Mesodermal cell (in vitro differentiated cells): ENCODE results near the gene MAGI2.
A peak's percentile ranks its signal among the peaks of the same experiment; 100 is the strongest.
"Not testable (repeated sequence)": the region's sequence is repeated elsewhere in the genome, so short reads cannot be mapped to it uniquely, and the experiment has no call there.

ENCODE experiments used
- H3K27ac ChIP-seq: 2 replicates; pipeline ENCODE4 v1.7.0; 2013; ENCODE audit warnings: mild to moderate bottlenecking, low read depth, low read length, moderate library complexity; ENCODE audit not compliant: severe bottlenecking
- H3K36me3 ChIP-seq: 2 replicates; pipeline ENCODE4 v1.7.1; 2013; ENCODE audit warnings: mild to moderate bottlenecking, low read length, moderate library complexity; ENCODE audit not compliant: control insufficient read depth, insufficient read depth
- H3K4me1 ChIP-seq: one replicate; pipeline ENCODE4 v1.7.1; 2013; ENCODE audit warnings: mild to moderate bottlenecking, low read length; ENCODE audit not compliant: insufficient read depth, control insufficient read depth, poor library complexity, severe bottlenecking
- H3K4me3 ChIP-seq: 2 replicates; pipeline ENCODE4 v1.7.0; 2013; ENCODE audit warnings: low read length, control low read depth, mild to moderate bottlenecking; ENCODE audit not compliant: insufficient read depth, poor library complexity, severe bottlenecking; ENCODE audit errors: extremely low read depth
- H3K9me3 ChIP-seq: 2 replicates; pipeline ENCODE4 v1.7.1; 2013; ENCODE audit warnings: mild to moderate bottlenecking, low read length, moderate library complexity; ENCODE audit not compliant: control insufficient read depth
- WGBS, 2 experiments: methylation state at CpG; one replicate each; pipeline ENCODE4 v1.1.5; 2013; ENCODE audit warnings: missing lambda C conversion rate in 2 of 2; ENCODE audit not compliant: insufficient coverage in 2 of 2; 5-methylcytosine and 5-hydroxymethylcytosine counted together

MAGI2 gene

DNA sequence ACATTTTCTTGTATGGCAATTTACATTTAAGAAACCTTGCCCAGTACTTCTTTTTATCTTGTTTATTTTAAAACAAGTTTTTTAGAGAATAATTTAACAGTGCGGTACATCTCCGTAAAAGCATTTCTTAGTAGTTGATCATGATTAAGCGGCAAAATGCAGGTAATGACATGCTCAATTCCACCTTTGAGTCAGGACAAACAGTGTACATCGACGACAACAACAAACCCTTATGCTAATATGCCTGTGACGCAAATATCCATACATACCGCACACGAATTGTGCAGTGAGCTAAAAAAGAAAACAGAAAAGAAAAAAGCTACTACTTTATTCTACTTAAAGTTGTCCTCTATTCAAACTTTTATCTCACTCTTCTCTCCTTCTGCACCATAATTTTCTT, 1.9 kb downstream of the MAGI2 start:
- Histone ChIP-seq H3K4me1 (no peaks in the 10 kb centered on the region), H3K9me3 (no peaks in the 10 kb centered on the region), H3K4me3 (peak overlapping the region; percentile 69), H3K27ac (no peak overlapping the region), H3K36me3 (peaks cover 7% of the 10 kb centered on the region)
- WGBS, 2 experiments = 84 to 89% methylated on average over 4 to 5 of the region's 8 CpGs

DNA sequence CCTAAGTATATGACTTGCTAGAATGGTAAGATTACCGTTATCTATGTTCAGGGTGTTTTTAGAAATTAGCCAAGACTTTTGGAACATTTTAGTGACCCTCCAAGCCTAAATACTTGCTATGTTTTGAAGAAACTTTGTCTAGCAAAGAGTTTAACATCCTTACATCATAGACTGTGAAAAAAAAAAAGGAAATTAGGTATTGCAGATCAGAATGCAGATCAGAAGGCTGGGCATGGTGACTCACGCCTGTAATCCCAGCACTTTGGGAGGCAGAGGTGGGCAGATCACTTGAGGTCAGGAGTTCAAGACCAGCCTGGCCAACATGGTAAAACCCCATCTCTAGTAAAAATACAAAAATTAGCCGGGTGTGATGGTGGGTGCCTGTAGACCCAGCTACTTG, 10.7 kb downstream of the MAGI2 start:
- H3K4me1 ChIP-seq, H3K4me3 ChIP-seq, H3K27ac ChIP-seq, H3K36me3 ChIP-seq, H3K9me3 ChIP-seq: not testable (repeated sequence)
- 100% methylated on average over 1 of the region's 3 CpGs; no CpG with 5 or more reads in 1 of the 2 experiments for WGBS, 2 experiments

DNA sequence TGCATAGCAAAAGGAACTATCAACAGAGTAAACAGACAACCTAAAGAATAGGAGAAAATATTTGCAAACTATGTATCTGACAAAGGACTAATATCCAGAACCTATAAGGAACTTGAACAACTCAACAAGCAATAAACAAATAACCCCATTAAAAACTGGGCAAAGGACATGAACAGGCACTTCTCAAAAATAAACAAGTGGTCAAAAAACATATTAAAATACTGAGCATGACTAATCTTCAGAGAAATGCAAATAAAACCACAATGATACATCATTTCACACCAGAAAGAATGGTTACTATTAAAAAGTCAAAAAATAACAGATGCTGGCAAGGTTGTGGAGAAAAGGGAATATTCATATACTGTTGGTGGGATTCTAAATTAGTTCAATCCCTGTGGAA, 17.1 kb downstream of the MAGI2 start:
- no peak overlapping the region for H3K4me3 ChIP-seq
- H3K9me3 ChIP-seq = peaks cover 5% of the 10 kb centered on the region
- H3K27ac ChIP-seq = no peak overlapping the region
- no peaks in the 10 kb centered on the region for H3K36me3 ChIP-seq
- peaks cover 8% of the 10 kb centered on the region for H3K4me1 ChIP-seq

DNA sequence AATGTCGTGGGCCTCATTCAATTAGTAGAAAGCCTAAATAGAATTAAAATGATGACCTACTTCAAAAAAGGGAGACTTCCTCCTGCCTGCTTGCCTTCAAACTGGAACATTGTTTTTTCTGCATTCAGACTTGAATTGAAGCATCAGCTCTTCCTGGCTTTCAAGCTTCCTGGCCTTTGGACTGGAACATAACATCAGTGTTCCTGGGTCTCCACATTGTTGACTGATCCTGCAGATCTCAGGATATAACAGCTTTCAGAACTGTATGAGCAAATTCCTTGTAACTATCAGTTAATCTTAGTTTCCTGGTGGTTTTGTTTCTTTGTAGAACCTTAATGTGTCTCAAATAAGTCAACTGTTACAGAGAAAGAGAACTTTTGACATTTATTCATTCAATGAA, 18.6 kb downstream of the MAGI2 start:
- peaks cover 8% of the 10 kb centered on the region for H3K4me1 ChIP-seq
- H3K9me3 ChIP-seq = peaks cover 5% of the 10 kb centered on the region
- 60% methylated on average over 1 of the region's 1 CpG; no CpG with 5 or more reads in 1 of the 2 experiments for WGBS, 2 experiments
- H3K27ac ChIP-seq = peak overlapping the region; percentile 46
- H3K4me3 ChIP-seq = no peak overlapping the region
- H3K36me3 ChIP-seq = no peaks in the 10 kb centered on the region

DNA sequence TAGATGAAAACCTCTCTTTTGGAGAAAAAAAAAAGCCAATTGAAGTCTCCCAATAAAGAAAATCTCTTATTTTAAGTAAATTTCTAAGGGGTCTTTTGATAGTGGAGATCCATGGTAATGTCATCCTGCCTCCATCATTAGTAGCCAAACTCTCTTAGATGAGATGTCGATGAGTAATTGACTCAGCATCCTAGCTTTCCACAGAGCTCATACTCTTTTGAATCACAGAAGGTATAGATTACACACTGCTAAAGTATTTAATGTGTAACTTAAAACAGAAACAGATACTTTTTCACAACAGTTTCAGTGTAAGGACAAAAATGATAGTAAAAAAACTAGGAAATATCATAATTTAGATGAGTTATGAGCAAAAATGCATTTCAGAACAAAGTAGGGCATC, 19.4 kb downstream of the MAGI2 start:
- Histone ChIP-seq H3K27ac (no peak overlapping the region), H3K9me3 (peaks cover 5% of the 10 kb centered on the region), H3K36me3 (no peaks in the 10 kb centered on the region), H3K4me1 (peaks cover 8% of the 10 kb centered on the region), H3K4me3 (no peak overlapping the region)
- WGBS, 2 experiments = no CpG with 5 or more reads among the region's 1 CpG

DNA sequence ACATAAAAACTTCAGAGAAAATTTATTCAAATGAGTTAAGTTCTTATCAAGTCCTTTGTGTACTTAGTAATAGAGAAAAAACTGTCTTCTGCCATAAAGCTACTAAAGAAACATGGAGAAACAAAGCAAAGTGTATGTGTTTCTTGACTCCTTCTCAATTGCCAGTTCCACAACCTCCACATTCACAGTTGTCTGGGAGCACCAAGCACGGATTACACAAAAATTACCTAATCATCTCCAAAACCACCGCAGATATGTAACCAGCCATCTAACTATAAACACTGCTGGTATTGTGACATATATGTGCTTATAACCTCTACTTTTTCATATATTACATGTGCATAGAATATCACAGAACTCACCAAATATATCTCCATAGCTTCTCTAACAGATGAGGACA, 23.1 kb downstream of the MAGI2 start:
- Histone ChIP-seq H3K9me3 (no peaks in the 10 kb centered on the region), H3K27ac (no peak overlapping the region), H3K36me3 (no peaks in the 10 kb centered on the region), H3K4me3 (no peak overlapping the region), H3K4me1 (peaks cover 8% of the 10 kb centered on the region)
- no CpG with 5 or more reads among the region's 2 CpGs for WGBS, 2 experiments

DNA sequence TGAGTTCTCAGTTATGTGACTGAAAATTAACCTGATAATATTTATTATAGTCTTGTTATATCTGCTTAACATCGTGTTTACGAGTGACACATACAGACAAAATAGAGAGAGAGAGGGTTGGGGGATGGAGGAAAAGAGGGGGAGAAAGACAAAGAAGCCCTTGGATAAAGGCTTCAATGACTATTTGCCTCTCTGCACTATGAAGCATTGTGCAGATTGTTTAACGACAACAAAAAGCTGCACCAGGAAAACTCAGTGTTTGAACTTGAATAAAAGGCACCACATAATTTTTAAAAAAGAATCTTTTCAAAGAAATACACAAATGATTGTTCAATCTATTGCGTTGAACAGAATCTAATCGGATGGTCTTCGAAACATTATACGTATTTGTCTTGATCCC, 27.8 kb downstream of the MAGI2 start:
- no peaks in the 10 kb centered on the region for H3K36me3 ChIP-seq
- 100% methylated on average over 1 to 6 of the region's 7 CpGs for WGBS, 2 experiments
- H3K27ac ChIP-seq = no peak overlapping the region
- H3K9me3 ChIP-seq = no peaks in the 10 kb centered on the region
- H3K4me1 ChIP-seq = no peaks in the 10 kb centered on the region
- no peak overlapping the region for H3K4me3 ChIP-seq

DNA sequence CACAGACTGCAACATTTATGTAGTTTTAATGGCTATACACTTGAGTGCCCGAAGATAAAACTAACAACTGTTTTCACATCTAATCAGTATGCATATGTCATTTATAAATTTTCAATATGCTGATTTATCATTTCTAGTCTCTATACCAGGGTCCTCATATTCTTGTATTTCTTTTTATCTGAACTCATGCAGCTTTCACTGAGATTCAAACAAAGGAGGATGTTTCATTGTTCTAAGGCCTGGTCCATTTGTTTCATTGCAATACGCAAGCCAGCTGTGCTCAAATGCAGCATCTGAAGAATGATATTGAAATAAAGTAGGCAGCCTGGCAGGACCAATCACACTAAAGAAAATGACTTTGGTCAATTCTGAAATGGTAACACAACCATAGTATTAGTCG, 31.7 kb downstream of the MAGI2 start:
- H3K36me3 ChIP-seq = no peaks in the 10 kb centered on the region
- H3K9me3 ChIP-seq = no peaks in the 10 kb centered on the region
- H3K4me1 ChIP-seq = no peaks in the 10 kb centered on the region
- H3K4me3 ChIP-seq = no peak overlapping the region
- no peak overlapping the region for H3K27ac ChIP-seq
- WGBS, 2 experiments = 100% methylated on average over 1 of the region's 3 CpGs

DNA sequence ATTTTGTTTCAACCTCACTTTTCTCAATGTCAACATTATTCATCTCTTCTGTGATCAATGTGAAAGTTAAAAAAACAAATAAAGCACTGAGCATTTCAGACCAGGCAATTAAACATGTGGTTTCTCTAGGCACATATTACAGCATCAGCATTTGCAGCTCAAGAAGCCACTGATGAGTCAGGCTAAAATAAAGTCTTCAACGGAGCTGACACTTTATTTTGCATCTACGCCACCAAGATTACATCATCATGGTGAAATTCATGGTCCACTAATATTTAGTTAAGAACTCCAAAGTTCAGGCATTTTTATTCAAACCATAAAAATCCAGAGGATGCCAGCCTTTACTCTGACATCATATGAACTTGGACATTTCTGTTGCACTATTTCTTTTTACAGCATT, 33.0 kb downstream of the MAGI2 start:
- Histone ChIP-seq H3K4me1 (no peaks in the 10 kb centered on the region), H3K36me3 (no peaks in the 10 kb centered on the region), H3K9me3 (no peaks in the 10 kb centered on the region), H3K4me3 (no peak overlapping the region), H3K27ac (no peak overlapping the region)
- WGBS, 2 experiments = 50% methylated on average over 2 of the region's 2 CpGs; no CpG with 5 or more reads in 1 of the 2 experiments

DNA sequence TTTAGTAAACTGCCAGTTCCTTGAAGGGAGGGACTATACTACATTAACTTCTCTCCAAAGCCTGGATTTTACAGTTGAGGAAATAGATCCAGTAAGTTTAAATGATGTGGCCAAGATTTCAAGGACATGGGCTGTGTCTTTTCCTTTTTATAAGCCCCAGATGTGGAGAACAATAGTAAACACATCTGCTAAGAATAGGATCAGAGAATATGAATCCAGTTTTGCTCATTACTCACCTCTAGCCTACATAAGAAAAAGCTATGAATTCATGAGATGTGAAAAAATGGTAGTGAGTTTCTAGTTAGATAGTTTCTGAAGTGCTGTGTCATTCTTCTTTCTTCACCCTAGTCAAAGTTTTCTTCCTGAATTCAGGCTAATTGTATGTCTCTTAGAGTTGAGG, 38.6 kb downstream of the MAGI2 start:
- Histone ChIP-seq H3K9me3 (no peaks in the 10 kb centered on the region), H3K4me3 (no peak overlapping the region), H3K27ac (no peak overlapping the region), H3K36me3 (no peaks in the 10 kb centered on the region), H3K4me1 (no peaks in the 10 kb centered on the region)

DNA sequence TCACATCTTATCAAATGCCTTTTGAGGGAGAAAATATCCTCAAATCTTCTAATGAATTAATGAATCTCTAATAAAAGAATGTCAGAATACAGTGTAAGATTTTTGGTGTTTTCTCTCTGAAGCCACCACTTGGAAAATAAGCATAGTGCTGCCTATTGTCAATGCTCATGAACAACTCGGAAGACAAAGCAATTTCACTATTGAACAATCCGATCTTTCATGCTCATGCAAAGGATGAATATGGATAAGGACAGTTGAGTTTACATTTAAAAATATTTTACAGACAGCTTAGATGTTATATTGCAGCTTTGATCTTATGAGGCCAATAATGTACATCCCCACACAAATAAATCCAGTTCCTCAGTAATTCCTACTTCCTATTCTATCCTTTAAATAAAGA, 40.6 kb downstream of the MAGI2 start:
- H3K9me3 ChIP-seq = no peaks in the 10 kb centered on the region
- WGBS, 2 experiments = no CpG with 5 or more reads among the region's 2 CpGs
- H3K36me3 ChIP-seq = no peaks in the 10 kb centered on the region
- no peak overlapping the region for H3K4me3 ChIP-seq
- no peaks in the 10 kb centered on the region for H3K4me1 ChIP-seq
- H3K27ac ChIP-seq = no peak overlapping the region

DNA sequence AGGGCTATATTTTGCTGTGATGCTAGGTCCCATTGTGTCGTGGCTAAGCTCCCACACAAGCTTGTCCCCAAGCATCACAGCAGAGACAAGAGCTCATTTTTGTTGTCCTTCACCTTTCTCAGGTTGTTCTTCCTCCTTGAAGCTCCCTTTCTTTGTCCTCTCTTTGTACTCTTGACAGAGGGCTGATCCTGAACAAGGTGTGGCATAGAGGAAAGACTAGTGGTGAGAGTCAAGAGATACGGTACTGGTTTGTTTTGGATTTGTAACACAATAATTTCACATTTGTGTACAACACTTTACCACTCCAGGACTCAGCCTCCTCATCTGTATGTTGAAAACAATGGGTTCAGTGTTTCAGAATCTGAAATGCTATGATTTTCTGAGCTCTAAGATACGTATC, 41.0 kb downstream of the MAGI2 start:
- no peaks in the 10 kb centered on the region for H3K36me3 ChIP-seq

More for the DNA sequence above, 41.0 kb downstream of the MAGI2 start:
- H3K4me1 ChIP-seq = no peaks in the 10 kb centered on the region
- no peak overlapping the region for H3K27ac ChIP-seq
- WGBS, 2 experiments = 100% methylated on average over 1 of the region's 3 CpGs; no CpG with 5 or more reads in 1 of the 2 experiments
- H3K4me3 ChIP-seq = no peak overlapping the region
- no peaks in the 10 kb centered on the region for H3K9me3 ChIP-seq
